Heart left ventricle (tissue), 13 donors: ENCODE measurements around the gene RNF207.

ENCODE experiments used
- CTCF ChIP-seq, 12 donors: fragments of 200-600 bp; sonication (generic) in 4 of 12; IDR thresholded peaks; one replicate each; pipeline versions ENCODE4 v1.5.0 to v1.8.0; 2018 to 2022; ENCODE audit warnings: antibody characterized with exemption in 12 of 12, mild to moderate bottlenecking in 5 of 12
- POLR2A ChIP-seq, 2 donors: fragments of 450-650 bp; IDR thresholded peaks; one replicate each; pipeline ENCODE4 v1.6.1; 2017; ENCODE audit warnings: antibody characterized with exemption in 2 of 2, mild to moderate bottlenecking in 2 of 2, moderate library complexity in 2 of 2
- donor health status: ischemic (EF 13 %, LVEDD 7.1; RV severe dilation, severe dysfunction).
- donor health status: DM: no; HTN: yes; CAD: no.
- donor health status: DM: no; HTN: no; CAD: no.
- donor health status: ischemic (EF 25% LVEDD 6.9; RV normal size, moderate dysfunction).
- donor health status: ischemic (EF 25% LVEDD 5.7; RV mildly dilated, moderate dysfunction).
- donor health status: ischemic (EF 35%, LVEDD 5.7; RV mildly dilated, moderate dysfunction).
- donor health status: nonischemic (EF 11% LVEDD 7.7; RV severe dilation, severe dysfunction).
- donor health status: DM: yes; HTN: yes; CAD: no.
- donor health status: PGD.
- donor health status: ischemic (EF 29% LVEDD 5.4; RV normal size, mild dysfunction).
- donor health status: nonischemic (EF 23%, LVEDD 6.1; RV moderate dilation, normal function).

- TF ChIP-seq CTCF (IDR thresholded peaks at IDR 0.05) (no peak), POLR2A (IDR thresholded peaks at IDR 0.05) (no peak)
Observed at GRCh38 chr1:6223617-6224016, 17.7 kb downstream of the RNF207 start.
